Mesenchymal stem cell (in vitro differentiated cells and primary cell): ENCODE results near the gene COL18A1.

Source experiments
- DNase-seq: peaks from one replicate; pipeline ENCODE4 v3.0.0-alpha.2; 2013
- H2AFZ ChIP-seq: one replicate; pipeline ENCODE4 v1.6.1; 2013; ENCODE audit warnings: low read depth, mild to moderate bottlenecking, control low read depth, inconsistent platforms, low read length, moderate library complexity
- H2AK5ac ChIP-seq: 2 replicates; pipeline ENCODE4 v1.6.1; 2013; ENCODE audit warnings: low read length, moderate library complexity, mild to moderate bottlenecking, inconsistent platforms; ENCODE audit not compliant: severe bottlenecking
- H2BK120ac ChIP-seq: one replicate; pipeline ENCODE4 v1.6.1; 2013; ENCODE audit warnings: low read depth, mild to moderate bottlenecking, inconsistent platforms, low read length, moderate library complexity
- H2BK12ac ChIP-seq, 2 experiments: one replicate each; pipeline ENCODE4 v1.6.1; 2013; ENCODE audit warnings: inconsistent platforms in 2 of 2, low read length in 2 of 2, mild to moderate bottlenecking in 2 of 2, moderate library complexity in 2 of 2, control low read depth in 1 of 2
- H2BK15ac ChIP-seq: one replicate; pipeline ENCODE4 v1.6.1; 2013; ENCODE audit warnings: mild to moderate bottlenecking, low read depth, inconsistent platforms; ENCODE audit not compliant: poor library complexity, severe bottlenecking
- H2BK5ac ChIP-seq: 2 replicates; pipeline ENCODE4 v1.6.1; 2013; ENCODE audit warnings: low read depth, mild to moderate bottlenecking, low read length, control low read depth, inconsistent platforms; ENCODE audit not compliant: poor library complexity, severe bottlenecking
- H3K14ac ChIP-seq, 2 experiments: one replicate each; pipeline ENCODE4 v1.6.1; 2013; ENCODE audit warnings: inconsistent platforms in 2 of 2, low read length in 2 of 2, control low read depth in 1 of 2, mild to moderate bottlenecking in 1 of 2, moderate library complexity in 1 of 2
- H3K18ac ChIP-seq, 2 experiments: one replicate each; pipeline ENCODE4 v1.6.1; 2013; ENCODE audit warnings: inconsistent platforms in 2 of 2, low read length in 2 of 2, control low read depth in 1 of 2, low read depth in 1 of 2, mild to moderate bottlenecking in 1 of 2
- H3K23ac ChIP-seq, 2 experiments: one replicate each; pipeline ENCODE4 v1.6.1; 2013; ENCODE audit warnings: inconsistent platforms in 2 of 2, low read length in 2 of 2, mild to moderate bottlenecking in 2 of 2, moderate library complexity in 2 of 2, control low read depth in 1 of 2
- H3K27ac ChIP-seq: 2 replicates; pipeline ENCODE4 v1.5.1; 2013; ENCODE audit warnings: mild to moderate bottlenecking, moderate library complexity, low read length, control low read depth, inconsistent platforms; ENCODE audit not compliant: poor library complexity, severe bottlenecking
- H3K27me3 ChIP-seq, 2 experiments: 2 replicates each; pipeline versions ENCODE4 v1.6.1 to v1.7.0; 2013; ENCODE audit warnings: low read length in 2 of 2, mild to moderate bottlenecking in 2 of 2, moderate library complexity in 2 of 2, control low read depth in 1 of 2, inconsistent platforms in 1 of 2; ENCODE audit not compliant: control insufficient read depth in 1 of 2, insufficient read depth in 1 of 2
- H3K36me3 ChIP-seq, 2 experiments: 2 replicates each; pipeline versions ENCODE4 v1.6.1 to v1.7.0; 2013; ENCODE audit warnings: low read length in 2 of 2, control low read depth in 1 of 2, inconsistent platforms in 1 of 2, low read depth in 1 of 2, mild to moderate bottlenecking in 1 of 2; ENCODE audit not compliant: insufficient read depth in 2 of 2, control insufficient read depth in 1 of 2
- H3K4ac ChIP-seq, 2 experiments: one replicate each; pipeline ENCODE4 v1.6.1; 2013; ENCODE audit warnings: inconsistent platforms in 2 of 2, low read length in 2 of 2, mild to moderate bottlenecking in 2 of 2, moderate library complexity in 2 of 2, control low read depth in 1 of 2, low read depth in 1 of 2
- H3K4me1 ChIP-seq: 2 replicates; pipeline ENCODE4 v1.6.1; 2013; ENCODE audit warnings: low read depth, low read length, control low read depth; ENCODE audit not compliant: control insufficient read depth, insufficient read depth
- H3K4me2 ChIP-seq: 2 replicates; pipeline ENCODE4 v1.6.1; 2013; ENCODE audit warnings: low read length, mild to moderate bottlenecking, inconsistent platforms; ENCODE audit not compliant: poor library complexity, severe bottlenecking
- H3K4me3 ChIP-seq, 2 experiments: 2 replicates each; pipeline versions ENCODE4 v1.5.1 to v1.7.0; 2013; ENCODE audit warnings: low read length in 2 of 2, mild to moderate bottlenecking in 2 of 2, control low read depth in 1 of 2, low read depth in 1 of 2; ENCODE audit not compliant: insufficient read depth in 1 of 2
- H3K79me1 ChIP-seq: replicated peaks from 2 replicates; pipeline ENCODE4 v1.6.1; 2013; ENCODE audit warnings: mild to moderate bottlenecking, control low read depth, low read length, inconsistent platforms; ENCODE audit not compliant: poor library complexity, severe bottlenecking
- H3K9ac ChIP-seq: 2 replicates; pipeline ENCODE4 v1.7.0; 2013; ENCODE audit warnings: mild to moderate bottlenecking, low read length, moderate library complexity
- H3K9me3 ChIP-seq: 2 replicates; pipeline ENCODE4 v1.7.0; 2013; ENCODE audit warnings: mild to moderate bottlenecking, low read length; ENCODE audit not compliant: control insufficient read depth
- H4K8ac ChIP-seq: one replicate; pipeline ENCODE4 v1.6.1; 2013; ENCODE audit warnings: inconsistent platforms, mild to moderate bottlenecking, low read length, moderate library complexity
- H4K91ac ChIP-seq: one replicate; pipeline ENCODE4 v1.6.1; 2013; ENCODE audit warnings: mild to moderate bottlenecking, low read length, inconsistent platforms
- WGBS: methylation state at CpG from one replicate; pipeline ENCODE4 v1.1.7; 2013; ENCODE audit warnings: mixed read lengths; 5-methylcytosine and 5-hydroxymethylcytosine counted together

COL18A1 gene

DNA sequence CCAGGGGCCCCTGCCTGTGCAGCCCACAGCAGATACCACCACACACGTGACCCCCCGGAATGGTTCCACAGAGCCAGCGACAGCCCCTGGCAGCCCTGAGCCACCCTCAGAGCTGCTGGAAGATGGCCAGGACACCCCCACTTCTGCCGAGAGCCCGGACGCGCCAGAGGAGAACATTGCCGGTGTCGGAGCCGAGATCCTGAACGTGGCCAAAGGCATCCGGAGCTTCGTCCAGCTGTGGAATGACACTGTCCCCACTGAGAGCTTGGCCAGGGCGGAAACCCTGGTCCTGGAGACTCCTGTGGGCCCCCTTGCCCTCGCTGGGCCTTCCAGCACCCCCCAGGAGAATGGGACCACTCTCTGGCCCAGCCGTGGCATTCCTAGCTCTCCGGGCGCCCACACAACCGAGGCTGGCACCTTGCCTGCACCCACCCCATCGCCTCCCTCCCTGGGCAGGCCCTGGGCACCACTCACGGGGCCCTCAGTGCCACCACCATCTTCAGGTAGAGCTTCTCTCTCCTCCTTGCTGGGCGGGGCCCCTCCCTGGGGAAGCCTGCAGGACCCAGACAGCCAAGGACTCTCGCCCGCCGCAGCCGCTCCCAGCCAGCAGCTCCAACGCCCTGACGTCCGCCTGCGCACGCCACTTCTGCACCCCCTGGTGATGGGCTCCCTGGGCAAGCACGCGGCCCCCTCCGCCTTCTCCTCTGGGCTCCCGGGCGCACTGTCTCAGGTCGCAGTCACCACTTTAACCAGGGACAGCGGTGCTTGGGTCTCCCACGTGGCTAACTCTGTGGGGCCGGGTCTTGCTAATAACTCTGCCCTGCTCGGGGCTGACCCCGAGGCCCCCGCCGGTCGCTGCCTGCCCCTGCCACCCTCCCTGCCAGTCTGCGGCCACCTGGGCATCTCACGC, 51.0 kb downstream of the COL18A1 start:
- Histone ChIP-seq H3K18ac (no peak overlapping the region), H2AK5ac (no peak overlapping the region)
- DNase-seq = no peak

DNA sequence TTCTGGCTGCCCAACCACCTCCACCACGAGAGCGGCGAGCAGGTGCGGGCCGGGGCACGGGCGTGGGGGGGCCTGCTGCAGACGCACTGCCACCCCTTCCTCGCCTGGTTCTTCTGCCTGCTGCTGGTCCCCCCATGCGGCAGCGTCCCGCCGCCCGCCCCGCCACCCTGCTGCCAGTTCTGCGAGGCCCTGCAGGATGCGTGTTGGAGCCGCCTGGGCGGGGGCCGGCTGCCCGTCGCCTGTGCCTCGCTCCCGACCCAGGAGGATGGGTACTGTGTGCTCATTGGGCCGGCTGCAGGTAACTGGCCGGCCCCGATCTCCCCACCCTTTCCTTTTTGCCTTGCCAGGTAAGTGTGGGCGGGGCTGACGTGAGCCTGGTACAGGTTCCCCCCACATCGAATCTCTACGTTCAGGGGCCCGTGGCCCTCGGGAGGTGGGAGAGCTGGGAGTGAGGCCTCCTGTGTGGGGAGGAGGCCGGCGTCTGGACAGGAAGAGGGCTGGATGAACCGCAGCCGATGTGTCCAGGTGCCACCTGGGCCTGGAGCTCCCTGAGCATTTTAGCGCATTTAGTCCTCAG, 51.7 kb downstream of the COL18A1 start:
- Histone ChIP-seq H2AK5ac (no peak overlapping the region), H3K9ac (no peak overlapping the region), H3K14ac (no peak overlapping the region), H2BK12ac (no peak overlapping the region), H2AFZ (no peak overlapping the region), H2BK5ac (no peak overlapping the region), H3K79me1 (peaks cover 25% of the 10 kb centered on the region), H3K4me3 (no peak overlapping the region), H2BK15ac (no peak overlapping the region), H3K4me1 (peaks cover 63% of the 10 kb centered on the region), H2BK120ac (no peak overlapping the region), H3K9me3 (peaks cover 3% of the 10 kb centered on the region), H3K36me3 (peaks cover 0 to 82% of the 10 kb centered on the region in 2 experiments), H4K91ac (no peak overlapping the region), H3K4me2 (no peak overlapping the region), H3K23ac (no peak overlapping the region), H3K27me3 (peaks cover 0 to 5% of the 10 kb centered on the region in 2 experiments), H3K18ac (no peak overlapping the region), H4K8ac (no peak overlapping the region), H3K27ac (no peak overlapping the region), H3K4ac (no peak overlapping the region)
- DNase-seq = no peak
- 97% methylated on average over 35 of the region's 38 CpGs for WGBS

More for the DNA sequence above, 51.0 kb downstream of the COL18A1 start:
- Histone ChIP-seq H2BK15ac (no peak overlapping the region), H4K91ac (no peak overlapping the region), H3K27me3 (peaks cover 0 to 5% of the 10 kb centered on the region in 2 experiments), H3K23ac (no peak overlapping the region), H3K9ac (peak overlapping the region; percentile 68), H2AFZ (no peak overlapping the region), H4K8ac (no peak overlapping the region), H2BK12ac (no peak overlapping the region), H3K4me2 (no peak overlapping the region), H3K27ac (no peak overlapping the region), H3K4me1 (peaks cover 65% of the 10 kb centered on the region), H3K9me3 (no peaks in the 10 kb centered on the region), H3K14ac (no peak overlapping the region), H2BK120ac (no peak overlapping the region), H3K79me1 (peaks cover 26% of the 10 kb centered on the region), H3K4me3 (peak overlapping the region; percentile 20 to 71), H3K4ac (no peak overlapping the region), H2BK5ac (no peak overlapping the region), H3K36me3 (peaks cover 0 to 84% of the 10 kb centered on the region in 2 experiments)
- WGBS = 97% methylated on average over 47 of the region's 47 CpGs

DNA sequence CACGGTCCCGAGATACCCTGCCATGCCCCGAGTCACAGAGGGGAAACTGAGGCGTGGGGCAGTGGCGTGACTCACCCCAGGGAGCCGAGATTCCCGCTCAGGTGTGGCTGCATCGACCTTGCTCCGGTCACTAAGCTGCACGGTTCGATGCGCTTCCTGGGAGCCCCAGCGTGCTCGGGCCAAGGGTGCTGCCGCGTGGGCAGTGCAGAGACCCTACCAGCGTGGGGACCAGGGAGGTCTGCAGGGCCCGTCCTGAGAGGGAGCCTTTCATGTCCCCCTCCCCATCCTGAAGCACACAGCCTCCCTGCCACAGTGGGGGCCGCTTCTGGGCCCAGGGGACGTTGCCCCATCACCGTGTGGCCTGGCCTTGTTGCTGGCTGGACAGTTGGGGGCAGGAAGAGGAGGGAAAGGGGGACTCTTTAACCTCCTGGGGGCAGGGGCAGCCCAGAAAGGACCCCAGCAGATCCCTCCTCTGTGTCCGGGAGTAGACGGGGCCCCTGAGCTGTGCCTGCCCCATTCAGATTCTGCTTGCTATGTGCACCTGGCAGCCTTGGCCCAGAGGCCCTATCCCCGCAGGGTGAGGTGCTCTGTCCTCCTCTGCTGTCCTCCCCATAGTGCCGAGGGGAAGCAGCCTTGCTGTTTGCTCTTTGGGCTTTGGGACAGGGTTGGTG, 52.3 kb downstream of the COL18A1 start:
- H3K4me1 ChIP-seq = peaks cover 58% of the 10 kb centered on the region
- H2AK5ac ChIP-seq = no peak overlapping the region
- no peak overlapping the region for H3K18ac ChIP-seq
- no peak overlapping the region for H4K91ac ChIP-seq
- H3K27ac ChIP-seq = no peak overlapping the region
- no peak overlapping the region for H4K8ac ChIP-seq
- no peak overlapping the region for H3K14ac ChIP-seq
- no peak overlapping the region for H3K4me3 ChIP-seq
- no peak overlapping the region for H2BK15ac ChIP-seq
- no peak overlapping the region for H3K4ac ChIP-seq
- no peak overlapping the region for H2BK12ac ChIP-seq
- no peak for DNase-seq
- no peak overlapping the region for H2BK5ac ChIP-seq
- 93% methylated on average over 21 of the region's 25 CpGs for WGBS
- peaks cover 9% of the 10 kb centered on the region for H3K9me3 ChIP-seq
- H2BK120ac ChIP-seq = no peak overlapping the region
- no peak overlapping the region for H3K4me2 ChIP-seq
- H2AFZ ChIP-seq = no peak overlapping the region
- no peak overlapping the region for H3K23ac ChIP-seq
- H3K79me1 ChIP-seq = peaks cover 25% of the 10 kb centered on the region
- no peak overlapping the region for H3K9ac ChIP-seq
- peaks cover 0 to 5% of the 10 kb centered on the region in 2 experiments for H3K27me3 ChIP-seq
- peaks cover 0 to 76% of the 10 kb centered on the region in 2 experiments for H3K36me3 ChIP-seq

DNA sequence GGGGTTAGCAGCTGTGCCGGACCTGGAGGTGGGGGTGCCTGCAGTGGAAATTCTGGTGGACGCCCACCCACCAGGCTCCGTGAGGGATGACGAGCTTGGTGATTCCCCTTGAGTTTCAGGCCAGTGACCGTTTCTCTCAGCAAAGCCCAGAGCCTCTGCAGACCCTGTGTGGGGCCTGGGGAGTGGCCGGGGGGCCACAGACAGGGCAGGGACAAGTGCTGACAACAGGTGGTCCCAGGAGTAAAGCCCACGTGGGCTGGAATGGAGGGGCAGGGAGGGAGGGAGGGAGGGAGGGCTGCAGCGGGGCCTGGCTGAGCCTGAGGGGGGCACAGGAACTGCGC, 52.8 kb downstream of the COL18A1 start:
- peaks cover 0 to 5% of the 10 kb centered on the region in 2 experiments for H3K27me3 ChIP-seq
- H3K27ac ChIP-seq = no peak overlapping the region
- no peak overlapping the region for H3K4me3 ChIP-seq
- H3K18ac ChIP-seq = no peak overlapping the region
- H2AFZ ChIP-seq = no peak overlapping the region
- no peak for DNase-seq
- no peak overlapping the region for H2BK12ac ChIP-seq
- peaks cover 0 to 76% of the 10 kb centered on the region in 2 experiments for H3K36me3 ChIP-seq
- H2BK15ac ChIP-seq = no peak overlapping the region
- no peak overlapping the region for H2AK5ac ChIP-seq
- H3K79me1 ChIP-seq = peaks cover 25% of the 10 kb centered on the region
- WGBS = 91% methylated on average over 9 of the region's 9 CpGs
- no peak overlapping the region for H3K4ac ChIP-seq
- H3K9me3 ChIP-seq = peaks cover 11% of the 10 kb centered on the region
- no peak overlapping the region for H4K8ac ChIP-seq
- H2BK120ac ChIP-seq = no peak overlapping the region
- no peak overlapping the region for H3K9ac ChIP-seq
- H2BK5ac ChIP-seq = no peak overlapping the region
- H3K4me1 ChIP-seq = peaks cover 58% of the 10 kb centered on the region
- H3K23ac ChIP-seq = no peak overlapping the region
- no peak overlapping the region for H4K91ac ChIP-seq
- no peak overlapping the region for H3K14ac ChIP-seq
- H3K4me2 ChIP-seq = no peak overlapping the region
